Sigmoid colon (tissue), 7 donors: ENCODE measurements around the gene LPCAT1. TPM values are rescaled to one million over a fixed set of nuclear protein-coding genes. Genes with fewer than 3 reads are reported as not detected.

Experiments
- DNase-seq: peaks from one replicate; pipeline ENCODE4 v3.0.0-alpha.2; 2019
- H3K27ac ChIP-seq, 4 donors: fragments of 200-600 bp; sonication (generic); one replicate each; pipeline ENCODE4 v1.5.1; 2016 to 2019; ENCODE audit warnings: mild to moderate bottlenecking in 1 of 4
- H3K27me3 ChIP-seq, 3 donors: fragments of 200-600 bp; sonication (generic); one replicate each; pipeline ENCODE4 v1.5.1; 2019; ENCODE audit warnings: mild to moderate bottlenecking in 1 of 3
- H3K36me3 ChIP-seq, 4 donors: fragments of 200-600 bp; sonication (generic); one replicate each; pipeline ENCODE4 v1.5.1; 2016 to 2019
- H3K4me1 ChIP-seq, 4 donors: fragments of 200-600 bp; sonication (generic); one replicate each; pipeline ENCODE4 v1.5.1; 2017 to 2019
- H3K4me3 ChIP-seq, 4 donors: fragments of 200-600 bp; sonication (generic); one replicate each; pipeline ENCODE4 v1.5.1; 2017 to 2019; ENCODE audit warnings: mild to moderate bottlenecking in 2 of 4, moderate library complexity in 1 of 4
- H3K9me3 ChIP-seq, 4 donors: fragments of 200-600 bp in 3 of 4; sonication (generic) in 3 of 4; one replicate each; pipeline versions ENCODE4 v1.5.1 to v1.6.1; 2013 to 2019
- EP300 ChIP-seq, 4 donors: sonication (generic); formaldehyde crosslinking; IDR thresholded peaks; one replicate each; pipeline ENCODE4 v1.6.1; 2017; ENCODE audit warnings: antibody characterized with exemption in 4 of 4
- POLR2A ChIP-seq, 2 donors: fragments of 450-650 bp; IDR thresholded peaks; one replicate each; pipeline ENCODE4 v1.6.1; 2016; ENCODE audit warnings: antibody characterized with exemption in 2 of 2, mild to moderate bottlenecking in 2 of 2, moderate library complexity in 2 of 2
- POLR2AphosphoS5 ChIP-seq, 4 donors: sonication (generic); formaldehyde crosslinking; IDR thresholded peaks; one replicate each; pipeline ENCODE4 v1.6.1; 2017; ENCODE audit warnings: antibody characterized with exemption in 4 of 4
- WGBS, 2 donors: extraction: QIAGEN DNeasy Blood & Tissue Kit; methylation state at CpG; one replicate each; pipeline ENCODE4 v1.1.7; 2013; 5-methylcytosine and 5-hydroxymethylcytosine counted together
- intact Hi-C: fragments of 100-400 bp; cut with DNase I; formaldehyde crosslinking; loops from one replicate; pipeline ENCODE4 v1.15.1; 2023
- polyA plus RNA-seq, 3 donors: library from polyadenylated mRNA; stranded (reverse); fragments of 200-250 nt; gene quantifications; one replicate each; pipeline ENCODE4 v1.2.3, GENCODE V29; 2013
- total RNA-seq, 4 donors: library from RNA; depleted of rRNA; stranded (reverse); fragments of >200 nt; gene quantifications; one replicate each; pipeline ENCODE4 v1.1.0, GENCODE V29; 2016
- TF ChIP-seq, protein P1 (sequence below), 4 experiments: fragments of 450-650 bp in 3 of 4; fragments of 200-600 bp in 1 of 4; IDR thresholded peaks; one replicate each; pipeline ENCODE4 v1.5.1; 2016 to 2019; ENCODE audit warnings: antibody characterized with exemption in 4 of 4, mild to moderate bottlenecking in 3 of 4, moderate library complexity in 2 of 4
- donor health status: healthy with polysubstance abuse.
- donor health status: Bipolar disorder and iron deficiency.
- donor health status: healthy.

Gene LPCAT1
- total and polyA plus RNA-seq, 7 donors, result 4.2 to 35.1 (median 22.2) TPM

- peak; percentile 55 for DNase-seq
- no peak overlapping the region for H3K4me3 ChIP-seq
- no peaks in the 10 kb centered on the region for H3K9me3 ChIP-seq
- peaks cover 0 to 17% (median 2%) of the 10 kb centered on the region in 4 donors for H3K36me3 ChIP-seq
- TF ChIP-seq, protein P1, sequence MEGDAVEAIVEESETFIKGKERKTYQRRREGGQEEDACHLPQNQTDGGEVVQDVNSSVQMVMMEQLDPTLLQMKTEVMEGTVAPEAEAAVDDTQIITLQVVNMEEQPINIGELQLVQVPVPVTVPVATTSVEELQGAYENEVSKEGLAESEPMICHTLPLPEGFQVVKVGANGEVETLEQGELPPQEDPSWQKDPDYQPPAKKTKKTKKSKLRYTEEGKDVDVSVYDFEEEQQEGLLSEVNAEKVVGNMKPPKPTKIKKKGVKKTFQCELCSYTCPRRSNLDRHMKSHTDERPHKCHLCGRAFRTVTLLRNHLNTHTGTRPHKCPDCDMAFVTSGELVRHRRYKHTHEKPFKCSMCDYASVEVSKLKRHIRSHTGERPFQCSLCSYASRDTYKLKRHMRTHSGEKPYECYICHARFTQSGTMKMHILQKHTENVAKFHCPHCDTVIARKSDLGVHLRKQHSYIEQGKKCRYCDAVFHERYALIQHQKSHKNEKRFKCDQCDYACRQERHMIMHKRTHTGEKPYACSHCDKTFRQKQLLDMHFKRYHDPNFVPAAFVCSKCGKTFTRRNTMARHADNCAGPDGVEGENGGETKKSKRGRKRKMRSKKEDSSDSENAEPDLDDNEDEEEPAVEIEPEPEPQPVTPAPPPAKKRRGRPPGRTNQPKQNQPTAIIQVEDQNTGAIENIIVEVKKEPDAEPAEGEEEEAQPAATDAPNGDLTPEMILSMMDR (IDR thresholded peaks at IDR 0.05), result no peak
- TF ChIP-seq POLR2A (IDR thresholded peaks at IDR 0.05) (no peak), EP300 (IDR thresholded peaks at IDR 0.05) (no peak), POLR2AphosphoS5 (IDR thresholded peaks at IDR 0.05) (no peak)
- intact Hi-C loops, result no loop called here
- no peak overlapping the region for H3K27ac ChIP-seq
- H3K27me3 ChIP-seq, result no peaks in the 10 kb centered on the region
- no peaks in the 10 kb centered on the region for H3K4me1 ChIP-seq
- WGBS, 2 donors, result 93 to 95% methylated on average over 30 of the region's 30 CpGs
These were observed 15.0 kb downstream of the LPCAT1 start for GRCh38 chr5:1508659-1509290.

DNA sequence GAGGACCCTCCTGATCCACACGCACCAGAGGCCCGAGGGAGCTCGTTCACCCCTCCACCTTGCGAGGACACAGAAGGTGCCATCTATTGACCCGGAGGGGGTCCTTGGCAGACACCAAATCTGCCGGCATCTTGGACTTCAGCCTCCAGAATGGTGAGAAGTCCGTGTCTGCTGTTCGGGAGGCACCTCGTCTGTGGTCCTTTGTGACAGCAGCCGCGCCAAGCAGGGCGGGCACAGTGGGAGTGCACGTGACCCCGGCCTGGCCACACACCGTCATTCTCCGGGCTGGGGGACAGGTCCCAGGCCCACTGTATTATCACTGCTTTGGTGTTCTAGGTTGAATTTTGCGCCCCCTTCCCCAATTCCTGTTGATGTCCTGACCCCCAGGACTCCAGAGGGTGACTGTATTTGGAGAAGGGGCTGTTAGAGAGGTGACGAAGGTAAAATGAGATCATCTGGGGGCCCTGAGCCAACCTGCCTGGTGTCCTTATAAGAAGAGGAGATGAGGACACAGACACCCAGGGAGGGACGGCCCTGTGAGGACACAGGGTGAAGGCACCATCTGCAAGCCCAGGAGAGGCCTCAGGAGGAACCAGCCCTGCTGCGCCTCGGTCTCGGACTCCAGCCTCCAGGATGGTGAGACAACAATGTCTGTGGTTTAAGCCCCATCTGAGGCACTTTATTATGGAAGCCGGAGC, 15.7 kb downstream of the LPCAT1 start:
- H3K9me3 ChIP-seq, result no peaks in the 10 kb centered on the region
- intact Hi-C loops, result no loop called here
- TF ChIP-seq, protein P1 (IDR thresholded peaks at IDR 0.05), result no peak
- TF ChIP-seq EP300 (IDR thresholded peaks at IDR 0.05) (no peak), POLR2AphosphoS5 (IDR thresholded peaks at IDR 0.05) (no peak), POLR2A (IDR thresholded peaks at IDR 0.05) (no peak)
- H3K27ac ChIP-seq, result no peak overlapping the region
- H3K4me3 ChIP-seq, result no peak overlapping the region
- WGBS, 2 donors, result 95 to 96% methylated on average over 23 of the region's 23 CpGs
- no peaks in the 10 kb centered on the region for H3K27me3 ChIP-seq
- no peaks in the 10 kb centered on the region for H3K4me1 ChIP-seq
- H3K36me3 ChIP-seq, result peaks cover 0 to 15% (median 2%) of the 10 kb centered on the region in 4 donors
- DNase-seq, result peak; percentile 61

GRCh38 chr5:1507457-1507856, 16.3 kb downstream of the LPCAT1 start:
- no peaks in the 10 kb centered on the region for H3K27me3 ChIP-seq
- no peak for TF ChIP-seq POLR2A (IDR thresholded peaks at IDR 0.05)
- TF ChIP-seq, protein P1 (IDR thresholded peaks at IDR 0.05), result no peak
- TF ChIP-seq EP300 (IDR thresholded peaks at IDR 0.05), result no peak
- TF ChIP-seq POLR2AphosphoS5 (IDR thresholded peaks at IDR 0.05), result no peak
- H3K9me3 ChIP-seq, result no peaks in the 10 kb centered on the region
- intact Hi-C loops, result no loop called here
- 92 to 93% methylated on average over 17 of the region's 17 CpGs for WGBS, 2 donors
- no peaks in the 10 kb centered on the region for H3K4me1 ChIP-seq
- peak; percentile 54 for DNase-seq
- H3K27ac ChIP-seq, result no peak overlapping the region
- peaks cover 0 to 10% (median 2%) of the 10 kb centered on the region in 4 donors for H3K36me3 ChIP-seq
- H3K4me3 ChIP-seq, result no peak overlapping the region

DNA sequence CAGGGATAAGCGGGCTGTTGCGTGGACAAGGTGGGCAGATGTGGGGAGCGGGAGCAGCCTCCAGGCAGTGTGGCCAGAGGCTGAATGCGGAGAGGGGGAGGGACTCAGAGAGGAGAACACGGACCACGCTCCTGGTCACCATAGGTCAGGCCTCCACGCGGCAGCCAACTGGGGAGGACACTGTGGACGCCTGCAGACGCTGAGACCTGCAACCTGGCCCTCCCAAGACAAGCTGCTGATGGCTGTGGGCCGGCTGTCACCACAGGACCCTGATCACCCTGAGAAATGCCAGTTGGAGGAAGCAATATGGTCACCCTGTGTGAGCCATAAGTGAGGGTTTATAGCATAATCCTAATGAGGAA, 16.8 kb downstream of the LPCAT1 start:
- Histone ChIP-seq H3K27me3 (no peaks in the 10 kb centered on the region), H3K36me3 (peaks cover 0 to 8% (median 2%) of the 10 kb centered on the region in 4 donors), H3K4me3 (no peak overlapping the region), H3K9me3 (no peaks in the 10 kb centered on the region), H3K4me1 (peaks cover 0 to 5% (median 0%) of the 10 kb centered on the region in 4 donors), H3K27ac (no peak overlapping the region)
- TF ChIP-seq, protein P1 (IDR thresholded peaks at IDR 0.05), result no peak
- intact Hi-C loops, result no loop called here
- 96 to 97% methylated on average over 11 of the region's 11 CpGs for WGBS, 2 donors
- DNase-seq, result no peak
